Thyroid gland (tissue), 4 donors: Measurements from ENCODE around the gene WDR11. TPM values are rescaled to one million over a fixed set of nuclear protein-coding genes. Genes with fewer than 3 reads are reported as not detected.
"Not testable (repeated sequence)": the region's sequence is repeated elsewhere in the genome, so short reads cannot be mapped to it uniquely, and the experiment has no call there.

Source experiments
- DNase-seq, 2 donors: peaks; one replicate each; pipeline ENCODE4 v3.0.0-alpha.2; 2019
- H3K27ac ChIP-seq, 3 donors: fragments of 200-600 bp; sonication (generic); 1 replicate in 2 of 3; 2 replicates in 1 of 3; pipeline ENCODE4 v1.5.1; 2016 to 2019; ENCODE audit warnings: mild to moderate bottlenecking in 1 of 3, moderate library complexity in 1 of 3
- H3K27me3 ChIP-seq: fragments of 200-600 bp; sonication (generic); one replicate; pipeline ENCODE4 v1.5.1; 2019
- H3K36me3 ChIP-seq, 2 donors: fragments of 200-600 bp; sonication (generic); one replicate each; pipeline ENCODE4 v1.5.1; 2016 to 2019
- H3K4me1 ChIP-seq, 2 donors: fragments of 200-600 bp; sonication (generic); one replicate each; pipeline ENCODE4 v1.5.1; 2017 to 2019
- H3K4me3 ChIP-seq, 3 donors: fragments of 200-600 bp; sonication (generic); replicated peaks in 1 of 3; 1 replicate in 2 of 3; 2 replicates in 1 of 3; pipeline ENCODE4 v1.5.1; 2016; ENCODE audit warnings: mild to moderate bottlenecking in 1 of 3
- H3K9me3 ChIP-seq: fragments of 200-600 bp; sonication (generic); one replicate; pipeline ENCODE4 v1.5.1; 2017
- CTCF ChIP-seq, 6 experiments: fragments of 200-600 bp in 3 of 6; fragments of 450-650 bp in 3 of 6; sonication (generic) in 3 of 6; IDR thresholded peaks; one replicate each; pipeline ENCODE4 v1.5.1; 2016 to 2019; ENCODE audit warnings: antibody characterized with exemption in 6 of 6, mild to moderate bottlenecking in 2 of 6, inconsistent platforms in 1 of 6, moderate library complexity in 1 of 6
- POLR2A ChIP-seq, 2 donors: fragments of 450-650 bp; IDR thresholded peaks; one replicate each; pipeline ENCODE4 v1.6.1; 2017; ENCODE audit warnings: antibody characterized with exemption in 2 of 2, mild to moderate bottlenecking in 2 of 2, moderate library complexity in 1 of 2
- WGBS, 2 donors: methylation state at CpG; one replicate each; pipeline ENCODE4 v1.1.5; 2017; 5-methylcytosine and 5-hydroxymethylcytosine counted together
- intact Hi-C: fragments of 100-400 bp; cut with DNase I; formaldehyde crosslinking; loops from one replicate; pipeline ENCODE4 v1.15.1; 2023
- total RNA-seq, 4 donors: library from RNA; depleted of rRNA; stranded (reverse); fragments of >200 nt; gene quantifications; one replicate each; pipeline ENCODE4 v1.2.3, GENCODE V29; 2016

The WDR11 gene
- total RNA-seq, 4 donors from 2014 or later = 76.9 to 95.5 (median 79.4) TPM

- H3K27me3 ChIP-seq = no peaks in the 10 kb centered on the region
- H3K27ac ChIP-seq = no peak overlapping the region
- no peak for DNase-seq
- no peaks in the 10 kb centered on the region for H3K4me1 ChIP-seq
- H3K4me3 ChIP-seq = no peak overlapping the region
- H3K9me3 ChIP-seq = no peaks in the 10 kb centered on the region
- H3K36me3 ChIP-seq = peaks cover 16 to 32% of the 10 kb centered on the region in 2 donors
- TF ChIP-seq POLR2A (IDR thresholded peaks at IDR 0.05) (no peak), CTCF (IDR thresholded peaks at IDR 0.05) (no peak)
- intact Hi-C loops = no loop called here
Measured at GRCh38 chr10:120891365-120891764, 40.2 kb downstream of the WDR11 start.

- 91 to 100% methylated on average over 1 of the region's 1 CpG for WGBS, 2 donors
- Histone ChIP-seq H3K9me3 (no peaks in the 10 kb centered on the region), H3K27me3 (no peaks in the 10 kb centered on the region), H3K36me3 (peaks cover 15 to 22% of the 10 kb centered on the region in 2 donors), H3K27ac (no peak overlapping the region), H3K4me3 (no peak overlapping the region), H3K4me1 (no peaks in the 10 kb centered on the region)
- no peak for TF ChIP-seq CTCF (IDR thresholded peaks at IDR 0.05)
- TF ChIP-seq POLR2A (IDR thresholded peaks at IDR 0.05) = no peak
- no peak for DNase-seq
- intact Hi-C loops = no loop called here
Measured at GRCh38 chr10:120894556-120894955, 43.4 kb downstream of the WDR11 start.

GRCh38 chr10:120897343-120897742 is 46.2 kb downstream of the WDR11 start:
- Histone ChIP-seq H3K4me1 (no peaks in the 10 kb centered on the region), H3K9me3 (no peaks in the 10 kb centered on the region), H3K4me3 (no peak overlapping the region), H3K27me3 (no peaks in the 10 kb centered on the region), H3K27ac (no peak overlapping the region), H3K36me3 (peaks cover 6 to 27% of the 10 kb centered on the region in 2 donors)
- no peak for TF ChIP-seq POLR2A (IDR thresholded peaks at IDR 0.05)
- TF ChIP-seq CTCF (IDR thresholded peaks at IDR 0.05) = no peak
- WGBS, 2 donors = 65 to 87% methylated on average over 2 of the region's 2 CpGs
- intact Hi-C loops = no loop called here
- DNase-seq = no peak

- H3K4me1 ChIP-seq = no peaks in the 10 kb centered on the region
- H3K4me3 ChIP-seq = no peak overlapping the region
- no peak for TF ChIP-seq CTCF (IDR thresholded peaks at IDR 0.05)
- TF ChIP-seq POLR2A (IDR thresholded peaks at IDR 0.05) = no peak
- DNase-seq = no peak
- 86 to 90% methylated on average over 9 of the region's 9 CpGs for WGBS, 2 donors
- peaks cover 68 to 88% of the 10 kb centered on the region in 2 donors for H3K36me3 ChIP-seq
- intact Hi-C loops = no loop called here
- no peaks in the 10 kb centered on the region for H3K27me3 ChIP-seq
- H3K9me3 ChIP-seq = no peaks in the 10 kb centered on the region
- no peak overlapping the region for H3K27ac ChIP-seq
Measured at GRCh38 chr10:120905268-120905667, 54.1 kb downstream of the WDR11 start.

GRCh38 chr10:120917521-120918250 is 66.5 kb downstream of the WDR11 start:
- WGBS, 2 donors = 71 to 78% methylated on average over 9 of the region's 9 CpGs
- TF ChIP-seq POLR2A (IDR thresholded peaks at IDR 0.05) = no peak
- no peak for TF ChIP-seq CTCF (IDR thresholded peaks at IDR 0.05)
- Histone ChIP-seq H3K4me3 (no peak overlapping the region), H3K27ac (no peak overlapping the region), H3K36me3 (no peaks in the 10 kb centered on the region), H3K27me3 (no peaks in the 10 kb centered on the region), H3K4me1 (no peaks in the 10 kb centered on the region), H3K9me3 (no peaks in the 10 kb centered on the region)
- intact Hi-C loops = no loop called here
- no peak for DNase-seq

GRCh38 chr10:120923886-120924285 is 72.7 kb downstream of the WDR11 start:
- DNase-seq, intact Hi-C loops, H3K27ac ChIP-seq, H3K4me1 ChIP-seq, H3K27me3 ChIP-seq, H3K36me3 ChIP-seq, H3K9me3 ChIP-seq, H3K4me3 ChIP-seq: not testable (repeated sequence)
- WGBS, 2 donors = 87 to 98% methylated on average over 6 to 8 of the region's 29 CpGs
